ENCODE results near the gene KRTAP10-1. TPM values are rescaled to one million over a fixed set of nuclear protein-coding genes. Genes with fewer than 3 reads are reported as not detected.
A peak's percentile ranks its signal among the peaks of the same experiment; 100 is the strongest.
"Not testable (repeated sequence)": the region's sequence is repeated elsewhere in the genome, so short reads cannot be mapped to it uniquely, and the experiment has no call there.

KRTAP10-1 gene
- total RNA-seq, 1 donor from 2014 or later = not detected

DNA sequence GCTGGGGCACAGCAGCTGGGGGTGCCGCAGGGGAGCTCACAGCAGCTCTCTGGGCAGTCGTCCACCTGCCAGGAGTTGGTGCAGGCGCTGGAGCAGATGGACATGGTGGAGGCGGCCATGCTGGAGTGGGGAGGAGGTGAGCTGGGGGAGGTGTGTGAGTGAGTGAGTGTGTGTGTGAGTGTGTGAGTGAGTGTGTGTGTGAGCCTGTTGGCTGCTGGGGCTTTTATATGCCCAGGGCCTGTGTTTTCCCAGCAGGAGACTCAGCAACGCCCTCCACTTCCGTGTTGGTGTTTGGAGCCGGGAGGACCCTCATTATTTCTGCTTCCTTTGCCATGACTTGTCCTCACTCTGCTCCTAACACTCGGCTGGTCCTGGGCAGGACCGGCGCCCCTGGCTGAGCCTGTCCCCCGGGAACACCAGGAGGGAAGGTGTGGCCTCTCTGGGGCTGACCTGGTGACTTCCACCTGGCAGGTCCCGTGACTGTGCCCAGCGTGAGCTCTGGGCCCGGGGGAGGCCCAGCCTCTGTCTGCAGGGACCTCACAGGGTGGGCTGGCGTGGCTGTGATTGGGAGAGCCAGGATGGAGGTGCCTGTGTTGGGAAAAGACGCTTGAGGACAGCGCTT is 11.5 kb upstream of the KRTAP10-1 start, which contains the start of gene KRTAP10-2:
Gene KRTAP10-2, minus strand, starts transcription at position 166 of the 622 bp plus-strand sequence. Its CDS starts 47 bp downstream, at position 119.
- no peak for DNase-seq (ENCODE audit: low read depth)
- FAIRE-seq = peak; percentile 50
- H3K36me3 ChIP-seq (ENCODE audit: control insufficient read depth, insufficient read depth, low read length) = no peaks in the 10 kb centered on the region
- no peaks in the 10 kb centered on the region for H3K27me3 ChIP-seq (ENCODE audit: control insufficient read depth, insufficient read depth, low read length)
- no peak within 1 kb of the TSS for H3K4me3 ChIP-seq (ENCODE audit: low read depth, low read length)
- TF ChIP-seq, protein P1, sequence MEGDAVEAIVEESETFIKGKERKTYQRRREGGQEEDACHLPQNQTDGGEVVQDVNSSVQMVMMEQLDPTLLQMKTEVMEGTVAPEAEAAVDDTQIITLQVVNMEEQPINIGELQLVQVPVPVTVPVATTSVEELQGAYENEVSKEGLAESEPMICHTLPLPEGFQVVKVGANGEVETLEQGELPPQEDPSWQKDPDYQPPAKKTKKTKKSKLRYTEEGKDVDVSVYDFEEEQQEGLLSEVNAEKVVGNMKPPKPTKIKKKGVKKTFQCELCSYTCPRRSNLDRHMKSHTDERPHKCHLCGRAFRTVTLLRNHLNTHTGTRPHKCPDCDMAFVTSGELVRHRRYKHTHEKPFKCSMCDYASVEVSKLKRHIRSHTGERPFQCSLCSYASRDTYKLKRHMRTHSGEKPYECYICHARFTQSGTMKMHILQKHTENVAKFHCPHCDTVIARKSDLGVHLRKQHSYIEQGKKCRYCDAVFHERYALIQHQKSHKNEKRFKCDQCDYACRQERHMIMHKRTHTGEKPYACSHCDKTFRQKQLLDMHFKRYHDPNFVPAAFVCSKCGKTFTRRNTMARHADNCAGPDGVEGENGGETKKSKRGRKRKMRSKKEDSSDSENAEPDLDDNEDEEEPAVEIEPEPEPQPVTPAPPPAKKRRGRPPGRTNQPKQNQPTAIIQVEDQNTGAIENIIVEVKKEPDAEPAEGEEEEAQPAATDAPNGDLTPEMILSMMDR (IDR thresholded peaks at IDR 0.05; ENCODE audit: insufficient read depth, low read length, severe bottlenecking) = no peak

DNA sequence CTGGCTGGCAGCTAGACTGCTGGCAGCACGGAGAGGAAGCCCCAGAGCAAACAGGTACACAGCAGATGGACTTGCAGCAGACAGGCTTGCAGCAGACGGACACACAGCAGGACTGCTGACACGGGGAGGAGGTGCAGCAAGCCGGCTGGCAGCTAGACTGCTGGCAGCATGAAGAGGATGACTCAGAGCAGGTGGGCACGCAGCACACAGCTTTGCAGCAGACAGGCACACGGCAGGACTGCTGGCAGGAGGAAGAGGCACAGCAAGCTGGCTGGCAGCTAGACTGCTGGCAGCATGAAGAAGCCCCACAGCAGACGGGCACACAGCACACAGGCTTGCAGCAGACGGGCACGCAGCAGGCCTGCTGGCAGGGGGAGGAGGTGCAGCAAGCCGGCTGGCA is 10.8 kb upstream of the KRTAP10-1 start:
- H3K36me3 ChIP-seq (ENCODE audit: control insufficient read depth, insufficient read depth, low read length) = no peaks in the 10 kb centered on the region
- DNase-seq (ENCODE audit: low read depth) (no peak), FAIRE-seq (no peak)
- TF ChIP-seq, protein P1 (IDR thresholded peaks at IDR 0.05; ENCODE audit: insufficient read depth, low read length, severe bottlenecking) = no peak
- no peaks in the 10 kb centered on the region for H3K27me3 ChIP-seq (ENCODE audit: control insufficient read depth, insufficient read depth, low read length)
- no peak overlapping the region for H3K4me3 ChIP-seq (ENCODE audit: low read depth, low read length)

DNA sequence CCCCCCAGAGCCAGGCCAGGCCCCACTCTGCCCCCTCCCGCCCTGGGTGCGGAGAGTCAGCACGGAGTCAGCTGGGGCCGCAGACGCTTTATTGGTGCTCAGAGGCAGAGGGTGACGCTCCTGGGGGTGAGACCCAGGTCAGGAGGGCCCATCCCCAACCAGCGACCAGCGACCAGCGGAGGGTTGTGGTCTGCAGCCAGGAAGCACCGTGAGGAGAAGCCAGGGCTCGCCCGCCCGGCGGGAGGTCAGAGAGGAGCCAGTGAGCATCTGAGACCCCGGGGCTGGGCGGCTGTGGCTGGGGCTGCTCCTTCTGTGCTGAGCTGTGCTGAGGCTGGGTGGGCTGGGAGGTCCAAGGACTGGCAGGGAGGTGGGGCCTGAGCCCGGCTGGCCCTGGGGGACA is 10.3 kb upstream of the KRTAP10-1 start:
- not testable (repeated sequence) for H3K27me3 ChIP-seq (ENCODE audit: control insufficient read depth, insufficient read depth, low read length); DNase-seq (ENCODE audit: low read depth); H3K4me3 ChIP-seq (ENCODE audit: low read depth, low read length); FAIRE-seq; H3K36me3 ChIP-seq (ENCODE audit: control insufficient read depth, insufficient read depth, low read length)

DNA sequence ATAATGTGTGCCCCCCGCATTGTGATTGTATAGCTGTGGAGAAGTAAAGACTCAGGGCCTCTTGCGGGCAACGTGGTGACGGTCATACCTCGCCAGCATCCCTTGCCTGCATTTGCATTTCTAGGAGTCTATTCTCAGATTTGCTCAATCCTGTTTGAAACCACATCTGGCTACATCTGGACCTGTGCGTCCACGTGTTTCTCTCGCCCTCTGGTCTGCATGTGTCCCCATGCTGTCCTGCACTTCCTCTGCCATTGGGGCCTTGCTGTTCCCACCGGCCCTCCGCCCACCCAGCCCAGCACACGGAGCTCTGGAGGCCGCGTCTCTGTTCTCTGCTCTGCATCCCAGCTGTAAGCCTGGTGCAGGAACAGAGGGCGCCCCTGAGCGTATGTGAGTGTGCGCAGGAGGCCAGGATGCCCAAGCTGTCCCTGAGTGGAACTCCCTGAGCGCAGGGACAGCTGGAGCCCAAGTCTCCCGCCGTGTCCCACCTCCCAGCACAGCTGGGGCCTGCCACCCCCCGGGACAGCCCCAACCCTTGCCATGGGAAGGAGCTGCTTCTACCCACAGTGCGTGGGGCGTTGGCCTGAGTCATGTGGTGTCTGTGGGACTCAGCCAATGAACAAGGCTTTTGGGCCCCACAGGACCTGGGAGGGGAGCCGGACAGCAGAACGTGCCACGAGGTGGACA is 9.7 kb upstream of the KRTAP10-1 start:
- no peak for DNase-seq (ENCODE audit: low read depth)
- H3K36me3 ChIP-seq (ENCODE audit: control insufficient read depth, insufficient read depth, low read length) = no peaks in the 10 kb centered on the region
- no peak for FAIRE-seq
- H3K27me3 ChIP-seq (ENCODE audit: control insufficient read depth, insufficient read depth, low read length) = no peaks in the 10 kb centered on the region
- TF ChIP-seq, protein P1 (IDR thresholded peaks at IDR 0.05; ENCODE audit: insufficient read depth, low read length, severe bottlenecking) = no peak
- no peak overlapping the region for H3K4me3 ChIP-seq (ENCODE audit: low read depth, low read length)

DNA sequence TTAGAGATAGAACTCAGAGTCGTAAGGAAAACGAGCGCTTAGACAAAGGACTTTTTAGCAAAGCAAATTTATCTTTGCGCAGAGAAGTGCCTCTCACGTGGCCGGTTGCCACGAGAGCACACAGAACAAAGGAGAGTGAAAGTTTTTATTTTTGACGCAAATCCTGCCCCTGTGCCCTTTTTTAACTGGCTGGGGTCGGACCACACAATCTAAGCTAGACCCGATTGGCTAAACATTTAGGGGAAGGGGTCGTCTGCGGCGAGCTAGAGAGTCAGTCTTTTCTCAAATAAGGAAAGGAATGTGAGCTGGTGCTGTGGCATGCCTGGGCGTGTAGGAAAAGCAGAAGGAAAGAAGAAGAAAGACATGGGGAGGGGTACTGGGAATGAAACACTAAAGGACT is 8.9 kb upstream of the KRTAP10-1 start:
- DNase-seq (ENCODE audit: low read depth) = peak; percentile 7
- FAIRE-seq = no peak
- Histone ChIP-seq H3K4me3 (ENCODE audit: low read depth, low read length) (peak overlapping the region; percentile 8), H3K36me3 (ENCODE audit: control insufficient read depth, insufficient read depth, low read length) (no peaks in the 10 kb centered on the region), H3K27me3 (ENCODE audit: control insufficient read depth, insufficient read depth, low read length) (no peaks in the 10 kb centered on the region)
- TF ChIP-seq, protein P1 (IDR thresholded peaks at IDR 0.05; ENCODE audit: insufficient read depth, low read length, severe bottlenecking) = no peak

DNA sequence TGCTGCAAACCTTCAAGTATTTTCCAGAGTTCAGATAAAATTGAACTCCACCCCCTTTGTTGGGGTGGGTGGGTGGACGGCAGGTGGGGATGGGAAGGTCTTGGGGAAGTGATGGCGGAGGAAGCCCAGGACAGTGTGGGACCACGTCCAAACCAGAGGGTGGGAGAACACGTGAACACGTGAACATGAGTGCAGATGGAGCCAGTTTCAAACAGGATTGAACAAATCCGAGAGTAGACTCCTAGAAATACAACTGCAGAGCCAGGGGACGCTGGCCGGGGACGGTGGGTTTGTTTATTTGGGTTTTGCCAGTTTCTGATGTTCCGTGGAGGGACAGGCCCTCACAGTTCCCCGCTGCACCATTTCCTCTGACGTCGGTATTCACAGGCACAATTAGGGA is 8.4 kb upstream of the KRTAP10-1 start:
- DNase-seq (ENCODE audit: low read depth) (no peak), FAIRE-seq (no peak)
- Histone ChIP-seq H3K27me3 (ENCODE audit: control insufficient read depth, insufficient read depth, low read length) (no peaks in the 10 kb centered on the region), H3K36me3 (ENCODE audit: control insufficient read depth, insufficient read depth, low read length) (no peaks in the 10 kb centered on the region), H3K4me3 (ENCODE audit: low read depth, low read length) (no peak overlapping the region)
- TF ChIP-seq, protein P1 (IDR thresholded peaks at IDR 0.05; ENCODE audit: insufficient read depth, low read length, severe bottlenecking) = no peak
